ENCODE measurements around the gene ASCL3. TPM values are rescaled to one million over a fixed set of nuclear protein-coding genes. Genes with fewer than 3 reads are reported as not detected.
"Not testable (repeated sequence)": the region's sequence is repeated elsewhere in the genome, so short reads cannot be mapped to it uniquely, and the experiment has no call there.

Gene ASCL3
- not detected in 2 replicates for total RNA-seq

- no peak for DNase-seq (ENCODE audit: low spot score)
- intact Hi-C loops (cut with micrococcal nuclease), result no loop called here
- peaks cover 7% of the 10 kb centered on the region for H3K36me3 Mint-ChIP-seq (ENCODE audit: low read depth)
- H3K9me3 Mint-ChIP-seq, result no peaks in the 10 kb centered on the region
- H3K27ac Mint-ChIP-seq, result no peak within 1 kb of the TSS
- peaks cover 13% of the 10 kb centered on the region for H3K27me3 Mint-ChIP-seq (ENCODE audit: insufficient read depth)
- H3K4me3 Mint-ChIP-seq, result no peak within 1 kb of the TSS
- peaks cover 7% of the 10 kb centered on the region for H3K4me1 Mint-ChIP-seq (ENCODE audit: low read depth)
Observed at GRCh38 chr11:8942518-8943066, at the start of gene ASCL3. Gene ASCL3, minus strand, starts transcription at chr11:8943016. Its CDS starts 4,855 bp downstream, at chr11:8938161.

GRCh38 chr11:8989453-8989852 is 46.6 kb upstream of the ASCL3 start:
- H3K36me3 Mint-ChIP-seq (ENCODE audit: low read depth), result no peaks in the 10 kb centered on the region
- H3K27ac Mint-ChIP-seq, result no peak overlapping the region
- peaks cover 6% of the 10 kb centered on the region for H3K27me3 Mint-ChIP-seq (ENCODE audit: insufficient read depth)
- no peak for DNase-seq (ENCODE audit: low spot score)
- no peak overlapping the region for H3K4me3 Mint-ChIP-seq
- no peaks in the 10 kb centered on the region for H3K9me3 Mint-ChIP-seq
- intact Hi-C loops (cut with micrococcal nuclease), result no loop called here
- H3K4me1 Mint-ChIP-seq (ENCODE audit: low read depth), result peaks cover 26% of the 10 kb centered on the region

- Mint-ChIP-seq H3K36me3 (ENCODE audit: low read depth) (peaks cover 2% of the 10 kb centered on the region), H3K4me1 (ENCODE audit: low read depth) (peaks cover 29% of the 10 kb centered on the region)
- intact Hi-C loops (cut with micrococcal nuclease), result no loop called here
Observed at GRCh38 chr11:8988329-8989234, 45.8 kb upstream of the ASCL3 start.

GRCh38 chr11:8987446-8987845 is 44.6 kb upstream of the ASCL3 start:
- Mint-ChIP-seq H3K4me3 (no peak overlapping the region), H3K27me3 (ENCODE audit: insufficient read depth) (peaks cover 6% of the 10 kb centered on the region), H3K9me3 (no peaks in the 10 kb centered on the region), H3K4me1 (ENCODE audit: low read depth) (peaks cover 29% of the 10 kb centered on the region), H3K27ac (no peak overlapping the region), H3K36me3 (ENCODE audit: low read depth) (peaks cover 2% of the 10 kb centered on the region)
- intact Hi-C loops (cut with micrococcal nuclease), result no loop called here
- DNase-seq (ENCODE audit: low spot score), result peak; percentile 20

More at GRCh38 chr11:8988329-8989234, 45.8 kb upstream of the ASCL3 start:
- H3K4me3 Mint-ChIP-seq, result no peak overlapping the region
- no peak for DNase-seq (ENCODE audit: low spot score)
- no peak overlapping the region for H3K27ac Mint-ChIP-seq
- peaks cover 6% of the 10 kb centered on the region for H3K27me3 Mint-ChIP-seq (ENCODE audit: insufficient read depth)
- no peaks in the 10 kb centered on the region for H3K9me3 Mint-ChIP-seq

GRCh38 chr11:8986772-8987171 is 44.0 kb upstream of the ASCL3 start:
- H3K36me3 Mint-ChIP-seq (ENCODE audit: low read depth); H3K27me3 Mint-ChIP-seq (ENCODE audit: insufficient read depth); H3K9me3 Mint-ChIP-seq; intact Hi-C loops (cut with micrococcal nuclease); H3K27ac Mint-ChIP-seq; DNase-seq (ENCODE audit: low spot score); H3K4me3 Mint-ChIP-seq: not testable (repeated sequence)
- peaks cover 29% of the 10 kb centered on the region for H3K4me1 Mint-ChIP-seq (ENCODE audit: low read depth)

- intact Hi-C loops (cut with micrococcal nuclease), result no loop called here
- no peak overlapping the region for H3K27ac Mint-ChIP-seq
- peaks cover 2% of the 10 kb centered on the region for H3K36me3 Mint-ChIP-seq (ENCODE audit: low read depth)
- no peaks in the 10 kb centered on the region for H3K9me3 Mint-ChIP-seq
- peaks cover 29% of the 10 kb centered on the region for H3K4me1 Mint-ChIP-seq (ENCODE audit: low read depth)
- H3K4me3 Mint-ChIP-seq, result no peak overlapping the region
- H3K27me3 Mint-ChIP-seq (ENCODE audit: insufficient read depth), result peaks cover 6% of the 10 kb centered on the region
- no peak for DNase-seq (ENCODE audit: low spot score)
Observed at GRCh38 chr11:8985462-8985861, 42.6 kb upstream of the ASCL3 start.

GRCh38 chr11:8983552-8983951 is 40.7 kb upstream of the ASCL3 start:
- Mint-ChIP-seq H3K27ac (no peak overlapping the region), H3K36me3 (ENCODE audit: low read depth) (peaks cover 2% of the 10 kb centered on the region), H3K4me1 (ENCODE audit: low read depth) (peaks cover 18% of the 10 kb centered on the region), H3K4me3 (no peak overlapping the region), H3K9me3 (no peaks in the 10 kb centered on the region), H3K27me3 (ENCODE audit: insufficient read depth) (no peaks in the 10 kb centered on the region)
- intact Hi-C loops (cut with micrococcal nuclease), result no loop called here
- no peak for DNase-seq (ENCODE audit: low spot score)

- Mint-ChIP-seq H3K27me3 (ENCODE audit: insufficient read depth) (no peaks in the 10 kb centered on the region), H3K4me3 (no peak overlapping the region), H3K9me3 (no peaks in the 10 kb centered on the region), H3K27ac (no peak overlapping the region), H3K36me3 (ENCODE audit: low read depth) (peaks cover 2% of the 10 kb centered on the region), H3K4me1 (ENCODE audit: low read depth) (peaks cover 4% of the 10 kb centered on the region)
- no peak for DNase-seq (ENCODE audit: low spot score)
- intact Hi-C loops (cut with micrococcal nuclease), result no loop called here
Observed at GRCh38 chr11:8980485-8980884, 37.7 kb upstream of the ASCL3 start.

- H3K4me1 Mint-ChIP-seq (ENCODE audit: low read depth); H3K4me3 Mint-ChIP-seq; H3K36me3 Mint-ChIP-seq (ENCODE audit: low read depth); H3K9me3 Mint-ChIP-seq; H3K27ac Mint-ChIP-seq; H3K27me3 Mint-ChIP-seq (ENCODE audit: insufficient read depth); intact Hi-C loops (cut with micrococcal nuclease); DNase-seq (ENCODE audit: low spot score): not testable (repeated sequence)
Observed at GRCh38 chr11:8979365-8979764, 36.5 kb upstream of the ASCL3 start.

GRCh38 chr11:8973121-8973520 is 30.3 kb upstream of the ASCL3 start:
- no peak overlapping the region for H3K27ac Mint-ChIP-seq
- H3K4me3 Mint-ChIP-seq, result no peak overlapping the region
- intact Hi-C loops (cut with micrococcal nuclease), result no loop called here
- peaks cover 2% of the 10 kb centered on the region for H3K36me3 Mint-ChIP-seq (ENCODE audit: low read depth)
- DNase-seq (ENCODE audit: low spot score), result no peak
- no peaks in the 10 kb centered on the region for H3K27me3 Mint-ChIP-seq (ENCODE audit: insufficient read depth)
- H3K4me1 Mint-ChIP-seq (ENCODE audit: low read depth), result no peaks in the 10 kb centered on the region
- no peaks in the 10 kb centered on the region for H3K9me3 Mint-ChIP-seq

GRCh38 chr11:8971924-8972316 is 29.1 kb upstream of the ASCL3 start:
- H3K27ac Mint-ChIP-seq, result no peak overlapping the region
- H3K4me1 Mint-ChIP-seq (ENCODE audit: low read depth), result no peaks in the 10 kb centered on the region
- intact Hi-C loops (cut with micrococcal nuclease), result no loop called here
- no peaks in the 10 kb centered on the region for H3K9me3 Mint-ChIP-seq
- peaks cover 2% of the 10 kb centered on the region for H3K36me3 Mint-ChIP-seq (ENCODE audit: low read depth)
- H3K27me3 Mint-ChIP-seq (ENCODE audit: insufficient read depth), result no peaks in the 10 kb centered on the region
- no peak for DNase-seq (ENCODE audit: low spot score)
- H3K4me3 Mint-ChIP-seq, result no peak overlapping the region

- Mint-ChIP-seq H3K4me1 (ENCODE audit: low read depth) (no peaks in the 10 kb centered on the region), H3K36me3 (ENCODE audit: low read depth) (peaks cover 2% of the 10 kb centered on the region), H3K27ac (no peak overlapping the region), H3K9me3 (no peaks in the 10 kb centered on the region), H3K4me3 (no peak overlapping the region), H3K27me3 (ENCODE audit: insufficient read depth) (no peaks in the 10 kb centered on the region)
- no peak for DNase-seq (ENCODE audit: low spot score)
- intact Hi-C loops (cut with micrococcal nuclease), result no loop called here
Observed at GRCh38 chr11:8971196-8971923, 28.5 kb upstream of the ASCL3 start.

- intact Hi-C loops (cut with micrococcal nuclease), result no loop called here
- peaks cover 3% of the 10 kb centered on the region for H3K36me3 Mint-ChIP-seq (ENCODE audit: low read depth)
- no peak overlapping the region for H3K27ac Mint-ChIP-seq
- peaks cover 19% of the 10 kb centered on the region for H3K4me1 Mint-ChIP-seq (ENCODE audit: low read depth)
- no peaks in the 10 kb centered on the region for H3K9me3 Mint-ChIP-seq
- no peaks in the 10 kb centered on the region for H3K27me3 Mint-ChIP-seq (ENCODE audit: insufficient read depth)
- DNase-seq (ENCODE audit: low spot score), result no peak
- no peak overlapping the region for H3K4me3 Mint-ChIP-seq
Observed at GRCh38 chr11:8967184-8967583, 24.4 kb upstream of the ASCL3 start.

Measured in activated T-helper 1 cell treated with anti-CD3 and anti-CD28 coated beads, Interleukin-12 subunit alpha, Interleukin-12 subunit beta, Interleukin-2, Interleukin-4 antibody, amounts not matched to agents 30 ng/mL and 10 ng/mL and 1 ng/mL, durations not matched to agents 14 hours and 24 hours and 36 hours (primary cell).